Osteoblast (primary cell): Measurements from ENCODE around the gene NRF1. TPM values are rescaled to one million over a fixed set of nuclear protein-coding genes. Genes with fewer than 3 reads are reported as not detected.
A peak's percentile ranks its signal among the peaks of the same experiment; 100 is the strongest.
"Not testable (repeated sequence)": the region's sequence is repeated elsewhere in the genome, so short reads cannot be mapped to it uniquely, and the experiment has no call there.

Experiments used
- DNase-seq: peaks from one replicate; pipeline ENCODE4 v3.0.0; 2011; ENCODE audit warnings: low spot score, mixed read lengths; ENCODE audit not compliant: insufficient read length; ENCODE audit errors: missing footprints
- H2AFZ ChIP-seq: 2 replicates; pipeline ENCODE4 v1.6.0; 2011; ENCODE audit warnings: mild to moderate bottlenecking, low read length
- H3K27ac ChIP-seq: 2 replicates; pipeline ENCODE4 v1.5.1; 2011; ENCODE audit warnings: mild to moderate bottlenecking, low read depth, low read length, moderate library complexity
- H3K27me3 ChIP-seq: 2 replicates; pipeline ENCODE4 v1.6.0; 2012; ENCODE audit warnings: mild to moderate bottlenecking, control low read depth, inconsistent platforms, low read length, moderate library complexity; ENCODE audit not compliant: insufficient read depth
- H3K36me3 ChIP-seq: 2 replicates; pipeline ENCODE4 v1.5.1; 2011; ENCODE audit warnings: mild to moderate bottlenecking, low read length, control low read depth, moderate library complexity; ENCODE audit not compliant: insufficient read depth
- H3K4me1 ChIP-seq: 2 replicates; pipeline ENCODE4 v1.5.1; 2011; ENCODE audit warnings: mild to moderate bottlenecking, low read length, control low read depth, moderate library complexity; ENCODE audit not compliant: insufficient read depth
- H3K4me2 ChIP-seq: 2 replicates; pipeline ENCODE4 v1.6.0; 2011; ENCODE audit warnings: mild to moderate bottlenecking, low read length; ENCODE audit not compliant: insufficient read depth
- H3K4me3 ChIP-seq: fragments of 200-600 bp; sonication (generic); 3 replicates; pipeline ENCODE4 v1.5.1; 2012; ENCODE audit warnings: mild to moderate bottlenecking, low read length, inconsistent platforms; ENCODE audit not compliant: insufficient read depth
- H3K79me2 ChIP-seq: 2 replicates; pipeline ENCODE4 v1.6.0; 2012; ENCODE audit warnings: mild to moderate bottlenecking, low read length, control low read depth, inconsistent platforms; ENCODE audit not compliant: insufficient read depth
- H3K9me3 ChIP-seq: 2 replicates; pipeline ENCODE4 v1.5.1; 2011; ENCODE audit warnings: low read depth, low read length, control low read depth
- H4K20me1 ChIP-seq: 2 replicates; pipeline ENCODE4 v1.6.0; 2012; ENCODE audit warnings: mild to moderate bottlenecking, low read length, control low read depth; ENCODE audit not compliant: insufficient read depth
- CTCF ChIP-seq: IDR thresholded peaks from 2 replicates; pipeline ENCODE4 v1.5.1; 2011; ENCODE audit warnings: mild to moderate bottlenecking, low read depth, low read length, moderate library complexity; ENCODE audit errors: extremely low read depth
- total RNA-seq: library from RNA; depleted of rRNA; stranded (reverse); fragments of >200 nt; gene quantifications from 2 replicates; pipeline ENCODE4 v1.2.3, GENCODE V29; 2012

The NRF1 gene
- total RNA-seq, 1 donor, result 14.8 TPM

GRCh38 chr7:129588268-129588667 lies 23.3 kb upstream of the NRF1 start:
- no peaks in the 10 kb centered on the region for H3K36me3 ChIP-seq
- no peak for TF ChIP-seq CTCF
- no peaks in the 10 kb centered on the region for H3K79me2 ChIP-seq
- H3K4me3 ChIP-seq, result no peak overlapping the region
- H3K4me1 ChIP-seq, result peaks cover 5% of the 10 kb centered on the region
- H3K4me2 ChIP-seq, result no peak overlapping the region
- H4K20me1 ChIP-seq, result no peaks in the 10 kb centered on the region
- H3K27ac ChIP-seq, result no peak overlapping the region
- DNase-seq, result no peak
- no peaks in the 10 kb centered on the region for H3K27me3 ChIP-seq
- H2AFZ ChIP-seq, result no peak overlapping the region
- H3K9me3 ChIP-seq, result peaks cover 11% of the 10 kb centered on the region

- Histone ChIP-seq H2AFZ (no peak overlapping the region), H3K4me2 (no peak overlapping the region), H3K27me3 (no peaks in the 10 kb centered on the region), H3K27ac (no peak overlapping the region), H4K20me1 (no peaks in the 10 kb centered on the region), H3K79me2 (no peaks in the 10 kb centered on the region), H3K9me3 (peaks cover 3% of the 10 kb centered on the region), H3K4me1 (peaks cover 31% of the 10 kb centered on the region), H3K4me3 (no peak overlapping the region), H3K36me3 (no peaks in the 10 kb centered on the region)
- DNase-seq, result no peak
- no peak for TF ChIP-seq CTCF
Measured at GRCh38 chr7:129591868-129592267, 19.7 kb upstream of the NRF1 start.

GRCh38 chr7:129596386-129596785 lies 15.1 kb upstream of the NRF1 start:
- DNase-seq, H3K36me3 ChIP-seq, H4K20me1 ChIP-seq, H3K4me3 ChIP-seq, H3K79me2 ChIP-seq, H3K27me3 ChIP-seq, H3K9me3 ChIP-seq, H2AFZ ChIP-seq, H3K4me2 ChIP-seq: not testable (repeated sequence)
- H3K27ac ChIP-seq, result peak overlapping the region; percentile 70
- H3K4me1 ChIP-seq, result peaks cover 35% of the 10 kb centered on the region

- Histone ChIP-seq H3K9me3 (no peaks in the 10 kb centered on the region), H4K20me1 (no peaks in the 10 kb centered on the region), H3K4me1 (peaks cover 30% of the 10 kb centered on the region), H3K4me2 (no peak overlapping the region), H3K79me2 (no peaks in the 10 kb centered on the region), H3K27ac (no peak overlapping the region), H3K36me3 (no peaks in the 10 kb centered on the region), H3K27me3 (no peaks in the 10 kb centered on the region), H3K4me3 (no peak overlapping the region), H2AFZ (no peak overlapping the region)
- no peak for TF ChIP-seq CTCF
- DNase-seq, result no peak
Measured at GRCh38 chr7:129597672-129598071, 13.8 kb upstream of the NRF1 start.
